Measurements from ENCODE around the gene TMCC1.
A peak's percentile ranks its signal among the peaks of the same experiment; 100 is the strongest.

TMCC1 gene

DNA sequence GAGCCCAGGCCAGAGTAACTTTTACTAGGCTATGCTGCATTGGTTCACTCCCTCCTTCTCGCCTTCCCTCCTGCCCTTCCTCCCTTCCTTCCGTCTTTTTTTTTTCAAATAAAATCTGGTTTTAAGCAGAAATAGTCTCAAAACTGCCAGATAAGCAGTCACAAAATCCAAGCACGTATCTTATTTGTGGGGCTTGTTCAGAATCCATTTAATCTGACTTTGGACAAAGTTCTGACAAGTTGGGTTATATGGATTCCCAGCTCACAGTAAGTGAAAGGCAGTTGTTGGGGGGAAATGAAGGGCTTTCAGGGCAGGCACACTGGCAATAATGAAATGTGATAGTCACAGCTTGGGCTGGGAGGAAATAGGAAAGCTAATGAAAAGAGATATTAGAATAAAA is 255.0 kb downstream of the TMCC1 start:
- H3K4me3 ChIP-seq (ENCODE audit: low read depth, low read length) = no peak overlapping the region
- DNase-seq (ENCODE audit: low read depth) = no peak
- TF ChIP-seq, protein P1, sequence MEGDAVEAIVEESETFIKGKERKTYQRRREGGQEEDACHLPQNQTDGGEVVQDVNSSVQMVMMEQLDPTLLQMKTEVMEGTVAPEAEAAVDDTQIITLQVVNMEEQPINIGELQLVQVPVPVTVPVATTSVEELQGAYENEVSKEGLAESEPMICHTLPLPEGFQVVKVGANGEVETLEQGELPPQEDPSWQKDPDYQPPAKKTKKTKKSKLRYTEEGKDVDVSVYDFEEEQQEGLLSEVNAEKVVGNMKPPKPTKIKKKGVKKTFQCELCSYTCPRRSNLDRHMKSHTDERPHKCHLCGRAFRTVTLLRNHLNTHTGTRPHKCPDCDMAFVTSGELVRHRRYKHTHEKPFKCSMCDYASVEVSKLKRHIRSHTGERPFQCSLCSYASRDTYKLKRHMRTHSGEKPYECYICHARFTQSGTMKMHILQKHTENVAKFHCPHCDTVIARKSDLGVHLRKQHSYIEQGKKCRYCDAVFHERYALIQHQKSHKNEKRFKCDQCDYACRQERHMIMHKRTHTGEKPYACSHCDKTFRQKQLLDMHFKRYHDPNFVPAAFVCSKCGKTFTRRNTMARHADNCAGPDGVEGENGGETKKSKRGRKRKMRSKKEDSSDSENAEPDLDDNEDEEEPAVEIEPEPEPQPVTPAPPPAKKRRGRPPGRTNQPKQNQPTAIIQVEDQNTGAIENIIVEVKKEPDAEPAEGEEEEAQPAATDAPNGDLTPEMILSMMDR (IDR thresholded peaks at IDR 0.05; ENCODE audit: control insufficient read depth, extremely low read depth, insufficient read depth) = no peak

DNA sequence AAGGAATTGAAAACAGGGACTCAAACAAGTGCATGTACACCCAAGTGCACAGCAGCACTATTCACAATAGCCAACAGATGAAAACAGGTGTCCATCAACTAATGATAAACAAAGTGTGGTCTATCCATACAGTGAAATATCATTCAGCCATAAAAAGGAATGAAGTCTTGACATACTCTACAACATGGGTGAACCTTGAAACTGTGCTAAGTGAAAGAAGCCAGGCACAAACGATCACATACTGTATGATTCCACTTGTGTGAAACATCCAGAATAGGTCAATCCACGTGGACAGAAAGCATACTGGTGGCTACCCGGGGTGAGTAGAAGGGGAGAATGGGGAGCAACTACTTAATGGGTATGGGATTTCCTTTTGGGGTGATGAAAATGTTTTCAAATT is 257.4 kb downstream of the TMCC1 start:
- no peak overlapping the region for H3K4me3 ChIP-seq (ENCODE audit: low read depth, low read length)
- TF ChIP-seq, protein P1 (IDR thresholded peaks at IDR 0.05; ENCODE audit: control insufficient read depth, extremely low read depth, insufficient read depth) = no peak
- DNase-seq (ENCODE audit: low read depth) = no peak

DNA sequence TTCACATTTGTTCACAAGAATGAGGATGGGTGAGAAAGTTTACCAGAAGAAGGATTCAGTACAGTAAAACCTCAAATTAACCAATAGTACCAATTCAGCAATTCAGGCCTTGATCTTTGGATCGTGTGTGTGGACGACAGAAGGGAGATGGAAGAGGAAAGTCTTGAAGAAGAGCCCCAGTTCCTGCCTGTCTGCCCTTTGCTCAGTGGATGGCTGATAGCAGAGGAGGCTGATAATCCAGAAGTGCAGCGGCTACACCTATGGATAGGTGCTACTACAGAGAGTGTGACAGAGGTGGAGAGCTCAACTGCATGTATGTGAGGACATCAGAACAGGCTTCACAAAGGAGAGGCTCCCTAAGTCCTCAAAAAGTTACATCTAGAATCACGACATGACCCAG is 257.9 kb downstream of the TMCC1 start:
- H3K4me3 ChIP-seq (ENCODE audit: low read depth, low read length) = no peak overlapping the region
- no peak for DNase-seq (ENCODE audit: low read depth)
- TF ChIP-seq, protein P1 (IDR thresholded peaks at IDR 0.05; ENCODE audit: control insufficient read depth, extremely low read depth, insufficient read depth) = no peak

DNA sequence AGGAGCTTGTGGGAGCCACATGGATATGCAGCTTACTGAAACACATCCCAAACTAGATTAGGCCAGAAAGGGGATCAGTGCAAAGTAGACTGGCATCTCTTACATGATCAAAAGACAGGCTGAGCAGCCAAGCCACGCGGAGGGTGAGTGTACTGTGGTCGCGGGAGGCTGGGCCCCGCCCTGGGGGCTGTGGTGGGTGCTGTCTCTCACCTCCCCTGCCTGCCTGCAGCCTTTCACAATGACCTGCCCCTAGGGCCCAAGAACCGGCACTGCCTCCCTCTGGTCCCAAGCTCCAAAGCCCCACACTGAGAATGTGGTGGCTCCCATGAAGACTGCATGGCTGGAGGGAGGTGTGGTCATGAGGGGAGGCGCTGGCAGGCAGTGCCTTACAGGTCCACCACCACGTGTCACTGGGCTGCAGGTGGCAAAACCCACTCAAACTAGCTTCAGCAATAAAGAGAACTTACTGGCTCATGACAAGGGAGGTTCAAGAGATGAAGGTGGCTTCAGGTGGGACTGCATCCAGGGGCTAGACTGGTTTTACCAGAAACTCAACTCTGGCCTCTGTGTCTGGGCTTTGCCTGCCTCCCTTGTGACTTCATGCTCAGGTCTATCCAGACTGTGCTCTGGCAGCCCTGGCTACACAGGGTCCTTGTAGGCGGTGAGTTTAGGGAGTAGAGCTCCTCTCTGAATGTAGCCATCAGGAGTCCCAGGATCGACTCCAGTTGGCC is 259.6 kb downstream of the TMCC1 start:
- H3K4me3 ChIP-seq (ENCODE audit: low read depth, low read length) = no peak overlapping the region
- TF ChIP-seq, protein P1 (IDR thresholded peaks at IDR 0.05; ENCODE audit: control insufficient read depth, extremely low read depth, insufficient read depth) = no peak
- peak; percentile 45 for DNase-seq (ENCODE audit: low read depth)

DNA sequence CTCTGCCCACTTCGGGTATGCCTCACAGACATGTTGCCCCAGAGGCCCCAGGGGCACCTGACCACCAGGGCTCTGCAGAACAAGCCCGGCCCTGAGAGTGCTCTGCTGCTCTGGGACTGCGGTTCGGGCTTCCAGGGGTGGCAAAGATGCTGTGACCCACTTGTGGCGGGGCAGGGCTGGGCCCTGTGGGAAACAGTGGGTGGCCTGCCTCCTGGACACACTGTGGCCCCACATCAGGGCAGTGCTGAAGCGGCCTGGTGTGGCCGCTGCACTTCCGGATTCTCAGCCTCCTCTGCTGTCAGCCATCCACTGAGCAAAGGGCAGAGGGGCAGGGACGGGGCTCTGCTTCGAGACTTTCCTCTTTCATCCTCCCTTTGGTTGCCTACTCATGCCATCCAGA is 260.5 kb downstream of the TMCC1 start:
- TF ChIP-seq, protein P1 (IDR thresholded peaks at IDR 0.05; ENCODE audit: control insufficient read depth, extremely low read depth, insufficient read depth) = no peak
- DNase-seq (ENCODE audit: low read depth) = no peak
- no peak overlapping the region for H3K4me3 ChIP-seq (ENCODE audit: low read depth, low read length)

DNA sequence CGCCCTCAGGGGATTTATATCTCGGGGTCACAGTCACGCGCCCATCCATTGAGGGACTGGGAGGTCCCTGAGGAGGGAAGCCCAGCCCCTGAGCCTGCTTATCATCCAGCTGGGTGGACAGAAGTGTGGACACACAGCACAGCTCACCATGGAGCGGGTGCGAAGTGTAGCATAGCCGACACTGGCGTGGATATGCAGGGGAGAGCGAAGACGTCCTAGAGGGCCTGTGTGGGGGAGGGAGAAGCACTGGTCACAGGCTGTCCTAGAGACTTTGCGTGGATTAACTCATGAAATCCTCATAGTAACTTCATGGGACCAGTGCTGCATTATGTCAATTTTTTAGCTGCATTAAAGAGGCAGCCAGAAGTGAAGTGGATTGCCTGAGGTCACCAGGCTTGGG is 261.0 kb downstream of the TMCC1 start:
- no peak for DNase-seq (ENCODE audit: low read depth)
- TF ChIP-seq, protein P1 (IDR thresholded peaks at IDR 0.05; ENCODE audit: control insufficient read depth, extremely low read depth, insufficient read depth) = no peak
- H3K4me3 ChIP-seq (ENCODE audit: low read depth, low read length) = no peak overlapping the region

DNA sequence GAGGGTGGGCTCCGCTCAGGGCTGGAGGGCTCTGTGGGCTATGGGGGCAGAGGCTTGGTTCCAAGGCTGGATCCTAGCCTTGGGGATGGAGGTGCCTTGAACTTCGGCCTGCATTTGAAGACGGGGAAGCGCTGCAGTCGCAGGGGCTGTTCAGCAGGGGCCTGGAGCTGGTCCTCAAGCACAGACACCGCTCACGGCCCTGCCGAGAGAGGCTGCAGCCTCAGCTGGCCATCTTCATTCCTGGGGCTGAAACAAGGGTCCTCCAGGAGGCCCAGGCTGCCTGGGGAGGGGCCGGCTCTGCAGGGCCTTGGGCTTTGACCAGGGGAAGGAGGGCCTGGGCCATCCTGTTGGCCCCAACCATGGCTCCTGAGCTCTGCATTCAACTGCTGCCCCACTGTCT is 261.5 kb downstream of the TMCC1 start:
- TF ChIP-seq, protein P1 (IDR thresholded peaks at IDR 0.05; ENCODE audit: control insufficient read depth, extremely low read depth, insufficient read depth) = no peak
- H3K4me3 ChIP-seq (ENCODE audit: low read depth, low read length) = no peak overlapping the region
- no peak for DNase-seq (ENCODE audit: low read depth)

All from LNCaP clone FGC (cell line).